ENCODE measurements around the gene LLPH.

Gene LLPH

DNA sequence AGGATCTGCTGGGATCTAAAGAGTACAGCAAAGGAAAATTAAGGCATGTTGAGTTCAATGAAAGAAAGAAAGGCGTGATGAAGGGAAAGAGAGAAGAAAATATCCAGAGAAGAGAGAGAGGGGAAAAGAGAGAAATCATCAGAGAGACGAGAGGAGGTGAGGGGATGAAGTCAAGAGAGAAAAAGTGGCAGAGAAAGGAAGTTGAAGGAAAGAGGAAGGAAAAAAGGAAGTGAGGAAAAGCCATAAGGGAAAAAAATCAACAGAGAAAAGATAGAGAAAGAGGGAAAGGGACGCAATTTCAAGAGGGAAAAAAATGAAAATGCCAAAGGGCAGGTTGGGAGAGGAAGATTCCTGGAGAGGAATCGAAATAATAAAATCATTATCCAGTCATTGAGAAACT lies 40.4 kb downstream of the LLPH start:
- DNase-seq (ENCODE audit: low read depth): no peak

DNA sequence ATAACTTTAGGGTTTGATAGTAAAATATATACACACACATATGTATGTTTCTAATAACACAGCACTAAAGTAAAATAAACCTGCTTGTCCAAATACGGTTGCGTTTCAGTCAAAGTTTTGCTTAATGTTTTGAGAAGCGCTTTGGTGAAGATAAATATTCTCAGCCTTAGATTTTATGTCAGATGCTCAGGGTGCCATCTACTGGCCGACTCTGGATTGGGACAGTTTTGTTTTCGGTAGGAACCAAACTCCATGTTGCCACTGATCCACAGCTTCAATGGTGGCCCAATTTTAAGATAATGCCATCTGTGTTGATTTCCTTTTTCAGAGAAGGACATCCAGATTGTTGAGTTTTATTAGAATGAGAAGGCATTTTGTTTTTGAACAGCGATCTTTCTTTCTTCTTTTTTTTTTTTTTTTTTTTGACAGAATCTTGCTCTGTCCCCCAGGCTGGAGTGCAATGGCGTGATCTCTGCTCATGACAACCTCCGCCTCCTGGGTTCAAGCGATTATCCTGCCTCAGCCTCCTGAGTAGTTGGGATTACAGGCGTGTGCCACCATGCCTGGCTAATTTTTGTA lies 43.1 kb downstream of the LLPH start:
- DNase-seq (ENCODE audit: low read depth): no peak

DNA sequence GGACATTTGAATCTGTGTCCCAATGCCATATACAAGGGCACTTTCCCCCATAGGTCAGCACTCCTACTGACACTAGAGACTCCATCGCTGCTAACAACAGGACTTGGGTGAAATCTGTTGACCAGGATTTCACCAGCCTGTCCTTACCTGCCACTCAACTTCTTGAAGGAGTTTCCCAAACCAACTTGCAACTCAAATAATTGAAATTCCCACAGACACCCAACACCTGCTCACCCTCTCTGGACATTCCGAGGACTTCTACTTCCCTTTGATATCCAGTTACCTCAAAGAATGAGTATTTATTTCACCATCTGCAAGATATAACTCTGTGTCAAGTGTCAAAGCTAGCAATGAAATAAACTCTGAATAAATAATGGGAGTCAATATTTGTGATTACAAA lies 44.6 kb downstream of the LLPH start:
- DNase-seq (ENCODE audit: low read depth): no peak

DNA sequence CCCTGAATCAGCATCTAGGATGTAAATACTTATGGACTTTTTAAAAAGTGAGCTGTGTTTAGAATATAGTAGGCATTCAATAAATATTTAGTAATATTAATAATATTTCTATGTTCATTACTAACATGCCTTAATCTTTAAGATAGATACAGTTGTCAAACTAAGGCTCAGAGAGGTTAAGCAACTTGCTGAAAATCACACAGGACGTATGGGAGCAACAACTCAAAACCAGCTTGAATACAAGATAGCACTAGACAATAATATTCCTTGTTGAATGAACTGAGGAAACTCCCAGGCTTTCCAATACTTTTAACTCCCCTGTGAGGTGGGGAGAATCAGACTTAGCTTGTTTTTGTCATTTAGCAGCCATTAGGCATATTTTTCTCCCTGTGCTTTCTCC lies 45.3 kb downstream of the LLPH start:
- no peak for DNase-seq (ENCODE audit: low read depth)

DNA sequence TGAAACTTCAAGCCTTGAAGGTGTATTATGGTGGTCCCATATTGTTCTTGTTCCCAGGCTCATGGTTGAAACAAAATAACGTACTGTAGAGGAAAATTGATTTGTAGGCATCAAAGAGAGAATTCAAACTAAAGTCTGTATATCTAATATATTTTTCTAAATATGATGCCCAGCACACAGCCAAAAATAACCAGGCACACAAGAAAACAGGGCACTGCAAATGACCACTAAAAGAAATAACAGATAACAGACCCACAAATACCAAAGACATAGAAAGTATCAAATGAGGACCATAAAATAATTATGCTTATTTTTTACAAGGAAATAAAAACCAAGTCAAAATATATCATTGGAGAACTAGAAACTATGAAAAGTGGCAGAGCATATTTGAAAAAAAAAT lies 46.8 kb downstream of the LLPH start:
- no peak for DNase-seq (ENCODE audit: low read depth)

DNA sequence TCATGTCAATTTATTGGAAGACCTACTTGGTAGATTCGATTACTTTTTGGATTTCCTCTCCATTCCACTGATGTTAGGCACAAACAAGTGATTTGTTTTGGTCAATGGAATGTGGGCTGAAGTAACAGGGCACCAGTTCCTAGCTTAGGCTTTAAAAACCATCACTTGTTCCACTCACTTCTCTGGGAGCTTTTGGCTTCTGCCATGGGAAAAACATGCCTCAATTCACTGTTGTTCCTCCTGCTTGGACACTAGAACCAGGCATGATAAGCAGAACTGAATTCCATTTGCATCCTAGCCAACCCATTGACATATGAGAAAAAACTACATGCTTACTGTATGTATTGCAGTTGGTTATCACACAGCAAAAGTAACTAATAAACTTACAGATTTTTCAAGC lies 47.8 kb downstream of the LLPH start:
- DNase-seq (ENCODE audit: low read depth): no peak

DNA sequence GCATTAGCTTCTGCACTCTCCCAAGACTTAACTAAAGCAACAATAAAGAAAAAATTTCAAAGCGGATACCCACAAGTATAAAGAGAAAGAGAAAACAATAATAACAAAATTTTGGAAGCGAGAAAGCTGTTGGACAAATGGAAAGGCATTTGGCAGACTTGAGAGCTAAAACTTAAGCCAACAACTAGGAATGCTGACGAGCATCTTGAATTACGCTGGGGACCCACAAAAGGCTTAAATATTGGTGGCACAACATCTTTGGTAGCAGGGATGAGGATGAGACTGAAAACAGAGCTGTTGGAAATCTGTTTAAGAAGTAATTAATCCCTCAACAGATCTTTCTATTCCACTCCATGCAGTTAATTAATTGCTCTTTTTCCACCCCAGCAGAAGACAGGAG lies 49.8 kb downstream of the LLPH start:
- DNase-seq (ENCODE audit: low read depth): no peak

DNA sequence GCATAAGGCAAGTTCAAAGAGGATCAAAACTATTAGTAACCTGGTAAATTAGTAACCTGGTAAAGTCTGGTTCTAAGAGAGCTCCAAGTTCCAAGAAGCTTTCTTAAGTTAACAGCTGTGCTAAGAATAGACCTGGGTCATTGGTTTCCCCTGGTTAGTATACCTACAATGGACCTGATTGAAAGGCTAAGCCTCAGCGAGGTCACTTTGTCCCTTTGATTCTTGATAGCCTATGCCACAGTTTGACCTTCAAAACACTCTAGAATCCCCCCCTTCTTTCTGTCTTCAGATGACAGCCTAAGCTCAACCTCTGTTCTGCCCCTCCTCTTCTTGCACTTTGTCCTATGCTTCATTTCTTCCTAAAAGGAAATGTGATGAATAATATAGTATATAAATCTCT lies 53.0 kb downstream of the LLPH start:
- no peak for DNase-seq (ENCODE audit: low read depth)

DNA sequence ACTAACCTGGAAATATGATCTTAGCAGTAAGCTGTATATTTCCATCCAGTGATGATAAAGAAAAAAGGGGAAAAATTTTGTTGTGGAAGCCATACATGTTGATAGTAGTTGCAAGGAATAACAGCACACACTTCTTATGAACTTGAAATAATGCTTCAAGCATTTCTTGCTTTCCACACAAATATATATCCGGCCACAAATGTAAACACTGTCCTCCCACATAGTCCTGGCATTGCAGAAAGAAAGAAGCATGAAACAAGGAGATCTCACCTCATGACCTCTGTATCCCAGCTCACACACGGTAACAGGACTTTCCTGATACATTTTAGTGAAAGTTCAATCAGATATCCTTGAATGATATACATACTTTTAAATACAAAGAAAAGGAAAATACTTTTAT lies 56.0 kb downstream of the LLPH start:
- DNase-seq (ENCODE audit: low read depth): no peak

DNA sequence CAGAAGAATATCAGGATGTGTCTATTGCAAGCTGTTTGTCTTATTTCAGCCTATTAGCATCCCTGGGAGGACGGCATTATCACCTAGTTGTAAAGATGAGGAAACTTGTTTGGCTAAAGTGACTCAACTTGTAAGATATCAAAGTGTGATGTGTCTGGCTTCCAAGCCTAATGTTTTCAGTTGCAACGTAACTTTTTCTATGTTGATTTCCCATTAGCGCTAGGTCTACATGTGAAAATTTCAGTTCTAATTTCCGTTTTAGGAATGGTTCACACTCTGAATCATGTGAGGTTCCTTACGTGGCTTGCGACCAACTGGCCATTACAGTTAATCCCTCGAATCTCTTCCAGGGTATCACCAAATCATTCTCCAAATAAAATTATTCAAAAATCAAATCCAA lies 58.0 kb downstream of the LLPH start:
- no peak for DNase-seq (ENCODE audit: low read depth)

DNA sequence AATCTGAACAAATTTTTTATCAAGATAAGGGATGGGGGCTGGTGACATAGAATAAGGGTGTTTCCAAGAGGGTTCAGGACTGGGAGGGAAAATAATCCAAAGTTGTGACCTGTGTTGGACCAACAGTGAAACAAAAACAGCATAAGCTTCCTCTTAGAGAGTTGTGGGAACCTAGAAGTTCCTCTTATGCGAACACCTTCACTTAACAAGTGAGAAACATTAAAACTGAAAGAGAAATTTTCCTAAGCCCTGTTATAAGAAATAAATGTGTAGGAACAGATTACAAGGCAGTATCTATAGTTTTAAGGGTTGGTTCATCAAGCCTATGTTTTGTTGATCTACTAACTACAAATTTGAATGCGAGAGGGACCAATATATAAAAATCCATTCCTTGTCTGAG lies 58.4 kb downstream of the LLPH start:
- no peak for DNase-seq (ENCODE audit: low read depth)

DNA sequence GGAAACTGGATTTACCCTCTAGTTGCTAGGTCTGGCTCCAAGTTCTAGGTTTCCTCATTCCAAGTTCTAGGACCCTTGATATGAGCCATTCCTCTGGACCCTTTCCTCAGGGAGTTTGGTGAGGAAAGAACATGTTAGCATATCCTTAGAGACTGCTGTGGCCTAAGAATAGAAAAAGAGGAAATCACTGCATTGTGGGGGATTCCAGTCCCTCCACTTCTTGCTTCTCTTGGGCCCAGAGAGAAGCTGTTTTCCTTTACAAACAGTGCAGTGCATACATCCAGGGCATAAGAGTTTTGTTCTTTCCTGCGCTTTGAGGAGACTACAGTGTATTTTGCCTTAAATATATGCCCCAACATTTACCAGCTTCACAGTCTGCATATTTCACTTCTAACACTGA lies 59.0 kb downstream of the LLPH start:
- DNase-seq (ENCODE audit: low read depth): no peak

DNA sequence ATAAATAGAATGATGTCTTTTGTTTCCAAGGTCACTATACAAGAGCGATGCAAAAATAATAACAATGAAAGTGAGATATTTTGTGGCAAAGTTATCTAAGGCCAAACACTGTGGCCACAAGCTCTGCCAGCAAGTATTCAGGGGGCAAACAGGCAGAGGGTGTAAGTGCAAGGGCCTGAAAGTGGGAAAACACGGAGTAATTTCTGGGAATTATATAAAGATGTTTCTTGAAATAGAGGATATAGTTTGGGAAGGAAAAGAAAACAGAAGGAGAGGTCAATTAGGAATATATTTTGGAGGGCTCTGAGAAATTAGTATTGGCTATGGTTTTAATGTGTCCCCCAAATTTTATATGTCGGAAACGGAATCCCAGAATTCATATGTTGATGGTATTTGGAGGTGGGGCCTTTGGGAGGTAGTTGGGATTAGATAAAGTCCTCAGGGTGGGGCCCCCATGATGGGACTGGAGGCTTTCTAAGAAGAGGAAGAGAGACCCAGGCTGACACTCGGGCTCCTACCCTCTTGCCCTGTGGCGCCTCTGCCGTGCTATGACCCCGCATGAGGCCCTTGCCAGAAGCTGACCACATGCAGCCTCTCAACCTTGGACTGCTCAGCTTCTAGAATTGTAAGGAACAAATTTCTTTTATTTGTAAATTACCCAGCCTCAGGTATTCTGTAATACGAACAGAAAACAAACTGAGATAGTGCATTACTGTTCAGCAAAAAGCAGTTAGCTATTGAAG lies 60.0 kb downstream of the LLPH start:
- DNase-seq (ENCODE audit: low read depth): no peak

DNA sequence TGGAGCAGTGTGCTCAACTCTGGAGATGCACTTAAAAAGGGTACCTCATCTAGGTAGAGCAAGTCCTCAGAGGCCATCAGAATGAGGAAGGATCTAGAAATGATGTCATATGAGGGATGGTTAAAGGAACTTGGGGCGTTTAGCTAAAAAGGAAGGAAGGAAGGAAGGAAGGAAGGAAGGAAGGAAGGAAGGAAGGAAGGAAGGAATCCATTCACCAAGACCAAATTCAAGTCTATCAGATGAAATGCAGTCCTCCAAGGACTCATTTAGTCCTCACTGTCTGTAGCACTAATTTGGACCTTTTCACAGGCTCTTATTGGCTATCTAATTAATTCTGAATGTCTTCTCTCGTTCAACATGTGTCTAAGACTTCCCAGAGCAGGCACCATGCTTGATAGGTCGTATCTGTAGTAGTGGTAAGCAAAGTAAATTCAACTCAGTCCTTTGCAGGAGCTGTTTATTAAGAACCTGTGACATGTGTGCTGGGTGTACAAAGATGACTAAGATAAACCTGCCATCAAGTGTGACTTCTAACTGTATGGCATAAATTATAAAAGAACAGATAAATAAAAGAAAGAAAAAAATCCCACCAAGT lies 63.5 kb downstream of the LLPH start:
- DNase-seq (ENCODE audit: low read depth): no peak

All from activated T-helper 9 cell treated with anti-CD3 and anti-CD28 coated beads, Interleukin-2, amount 50 U/mL, for 16 hours (primary cell).